Suprapubic skin (tissue), 4 donors: ENCODE measurements around the gene RXRA. TPM values are rescaled to one million over a fixed set of nuclear protein-coding genes. Genes with fewer than 3 reads are reported as not detected.

ENCODE experiments used
- DNase-seq, 2 donors: peaks; one replicate each; pipeline ENCODE4 v3.0.0-alpha.2; 2019; ENCODE audit warnings: low spot score in 2 of 2
- H3K27ac ChIP-seq: fragments of 200-600 bp; sonication (generic); one replicate; pipeline ENCODE4 v1.5.1; 2019
- H3K27me3 ChIP-seq: fragments of 200-600 bp; sonication (generic); one replicate; pipeline ENCODE4 v1.5.1; 2019
- H3K36me3 ChIP-seq: fragments of 200-600 bp; sonication (generic); one replicate; pipeline ENCODE4 v1.5.1; 2019
- H3K4me1 ChIP-seq: fragments of 200-600 bp; sonication (generic); one replicate; pipeline ENCODE4 v1.5.1; 2019
- H3K4me3 ChIP-seq: fragments of 200-600 bp; sonication (generic); one replicate; pipeline ENCODE4 v1.5.1; 2019; ENCODE audit warnings: mild to moderate bottlenecking
- H3K9me3 ChIP-seq: fragments of 200-600 bp; sonication (generic); one replicate; pipeline ENCODE4 v1.5.1; 2019
- EP300 ChIP-seq: sonication (generic); formaldehyde crosslinking; IDR thresholded peaks from one replicate; pipeline ENCODE4 v1.6.1; 2017; ENCODE audit warnings: antibody characterized with exemption
- POLR2A ChIP-seq, 2 donors: fragments of 450-650 bp; IDR thresholded peaks; one replicate each; pipeline ENCODE4 v1.6.1; 2017; ENCODE audit warnings: antibody characterized with exemption in 2 of 2, mild to moderate bottlenecking in 2 of 2, moderate library complexity in 2 of 2
- POLR2AphosphoS5 ChIP-seq, 3 donors: sonication (generic); formaldehyde crosslinking; IDR thresholded peaks; one replicate each; pipeline ENCODE4 v1.6.1; 2017; ENCODE audit warnings: antibody characterized with exemption in 3 of 3
- WGBS: methylation state at CpG from one replicate; pipeline ENCODE4 v1.1.5; 2018; 5-methylcytosine and 5-hydroxymethylcytosine counted together
- total RNA-seq, 4 donors: library from RNA; depleted of rRNA; stranded (reverse); fragments of >200 nt; gene quantifications; one replicate each; pipeline ENCODE4 v1.1.0, GENCODE V29; 2016
- TF ChIP-seq, protein P1 (sequence below), 2 donors: fragments of 200-600 bp in 1 of 2; fragments of 450-650 bp in 1 of 2; sonication (generic) in 1 of 2; IDR thresholded peaks; one replicate each; pipeline ENCODE4 v1.5.1; 2016 to 2019; ENCODE audit warnings: antibody characterized with exemption in 2 of 2, mild to moderate bottlenecking in 1 of 2, moderate library complexity in 1 of 2

The RXRA gene
- total RNA-seq, 4 donors from 2014 or later, result 165 to 240 (median 185) TPM

DNA sequence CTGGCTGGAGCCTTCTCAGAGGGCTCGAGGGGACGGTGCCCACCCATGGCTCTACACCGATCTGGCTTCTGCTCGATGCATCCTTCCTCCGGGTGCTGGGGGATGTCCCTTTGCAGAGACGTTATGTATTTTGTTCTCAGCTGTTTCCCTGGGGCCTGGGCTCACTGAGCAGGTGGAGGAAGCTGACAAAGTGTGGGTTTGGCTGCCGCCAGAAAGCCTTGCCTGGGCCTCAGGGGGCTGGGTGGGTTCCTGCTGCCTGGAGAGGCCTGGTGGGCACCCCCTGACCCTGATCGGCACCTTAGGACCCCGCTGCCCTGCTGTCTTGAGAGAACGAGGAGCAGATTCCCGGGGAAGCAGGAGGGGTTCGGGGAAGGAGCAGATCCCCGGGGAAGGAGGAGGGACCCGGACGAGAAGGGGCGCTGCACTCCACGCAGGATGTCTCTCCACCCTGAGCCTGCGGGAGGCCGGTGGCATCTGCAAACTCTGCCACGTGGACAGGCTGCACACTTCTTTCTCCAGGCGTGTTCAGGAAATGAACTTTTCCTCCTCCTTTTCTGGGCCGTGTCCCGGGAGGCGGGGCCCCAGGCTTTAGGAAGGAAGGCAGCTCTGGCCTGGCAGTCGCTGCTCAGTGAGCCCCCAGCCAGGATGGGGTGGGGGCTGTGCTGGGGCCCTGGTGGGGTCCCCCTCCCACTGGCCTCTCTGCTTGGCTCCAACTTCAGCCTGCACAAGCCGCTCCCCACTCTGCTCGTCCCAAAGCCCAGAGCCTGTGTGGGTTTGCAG, 148.9 kb downstream of the RXRA start:
- Histone ChIP-seq H3K9me3 (no peaks in the 10 kb centered on the region), H3K4me1 (peaks cover 15% of the 10 kb centered on the region), H3K27me3 (no peaks in the 10 kb centered on the region), H3K36me3 (no peaks in the 10 kb centered on the region), H3K4me3 (no peak overlapping the region), H3K27ac (peak overlapping the region; percentile 59)
- no peak for TF ChIP-seq POLR2A (IDR thresholded peaks at IDR 0.05)
- TF ChIP-seq, protein P1, sequence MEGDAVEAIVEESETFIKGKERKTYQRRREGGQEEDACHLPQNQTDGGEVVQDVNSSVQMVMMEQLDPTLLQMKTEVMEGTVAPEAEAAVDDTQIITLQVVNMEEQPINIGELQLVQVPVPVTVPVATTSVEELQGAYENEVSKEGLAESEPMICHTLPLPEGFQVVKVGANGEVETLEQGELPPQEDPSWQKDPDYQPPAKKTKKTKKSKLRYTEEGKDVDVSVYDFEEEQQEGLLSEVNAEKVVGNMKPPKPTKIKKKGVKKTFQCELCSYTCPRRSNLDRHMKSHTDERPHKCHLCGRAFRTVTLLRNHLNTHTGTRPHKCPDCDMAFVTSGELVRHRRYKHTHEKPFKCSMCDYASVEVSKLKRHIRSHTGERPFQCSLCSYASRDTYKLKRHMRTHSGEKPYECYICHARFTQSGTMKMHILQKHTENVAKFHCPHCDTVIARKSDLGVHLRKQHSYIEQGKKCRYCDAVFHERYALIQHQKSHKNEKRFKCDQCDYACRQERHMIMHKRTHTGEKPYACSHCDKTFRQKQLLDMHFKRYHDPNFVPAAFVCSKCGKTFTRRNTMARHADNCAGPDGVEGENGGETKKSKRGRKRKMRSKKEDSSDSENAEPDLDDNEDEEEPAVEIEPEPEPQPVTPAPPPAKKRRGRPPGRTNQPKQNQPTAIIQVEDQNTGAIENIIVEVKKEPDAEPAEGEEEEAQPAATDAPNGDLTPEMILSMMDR (IDR thresholded peaks at IDR 0.05), result no peak
- TF ChIP-seq POLR2AphosphoS5 (IDR thresholded peaks at IDR 0.05), result no peak
- TF ChIP-seq EP300, result no peak
- WGBS, result 18% methylated on average over 9 of the region's 27 CpGs
- peak in 1 of 2 donors; percentile 88 for DNase-seq

DNA sequence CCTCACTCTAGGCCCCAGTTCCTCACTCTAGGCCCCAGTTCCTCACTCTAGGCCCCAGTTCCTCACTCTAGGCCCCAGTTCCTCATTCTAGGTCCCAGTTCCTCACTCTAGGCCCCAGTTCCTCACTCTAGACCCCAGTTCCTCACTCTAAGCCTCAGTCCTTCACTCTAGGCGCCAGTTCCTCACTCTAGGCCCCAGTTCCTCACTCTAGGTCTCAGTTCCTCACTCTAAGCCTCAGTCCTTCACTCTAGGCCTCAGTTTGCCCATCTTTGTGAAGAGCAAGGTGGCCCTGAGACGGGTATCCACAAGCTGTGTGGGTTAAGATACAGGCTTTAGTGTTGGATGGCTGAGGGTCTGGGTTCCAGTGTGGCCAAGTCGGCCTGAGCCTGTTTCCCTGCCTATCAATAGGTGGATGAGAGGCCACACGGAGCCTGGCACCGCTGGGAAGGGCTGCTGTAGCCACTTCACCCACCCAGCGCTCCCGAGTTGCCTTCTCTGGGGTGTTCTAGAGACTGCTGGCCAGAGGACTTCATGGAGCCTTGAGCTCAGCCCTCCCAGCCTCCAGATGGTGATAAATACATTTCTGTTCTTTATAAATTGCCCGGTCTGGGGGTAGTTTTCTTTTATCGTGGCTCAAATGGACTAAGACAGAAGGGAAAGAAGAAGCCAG, 150.2 kb downstream of the RXRA start:
- TF ChIP-seq POLR2A (IDR thresholded peaks at IDR 0.05), result no peak
- TF ChIP-seq POLR2AphosphoS5 (IDR thresholded peaks at IDR 0.05), result no peak
- TF ChIP-seq, protein P1 (IDR thresholded peaks at IDR 0.05), result no peak
- no peak for TF ChIP-seq EP300
- Histone ChIP-seq H3K4me3 (no peak overlapping the region), H3K36me3 (no peaks in the 10 kb centered on the region), H3K27ac (no peak overlapping the region), H3K9me3 (no peaks in the 10 kb centered on the region), H3K27me3 (no peaks in the 10 kb centered on the region), H3K4me1 (peaks cover 15% of the 10 kb centered on the region)
- 91% methylated on average over 9 of the region's 9 CpGs for WGBS
- no peak for DNase-seq

DNA sequence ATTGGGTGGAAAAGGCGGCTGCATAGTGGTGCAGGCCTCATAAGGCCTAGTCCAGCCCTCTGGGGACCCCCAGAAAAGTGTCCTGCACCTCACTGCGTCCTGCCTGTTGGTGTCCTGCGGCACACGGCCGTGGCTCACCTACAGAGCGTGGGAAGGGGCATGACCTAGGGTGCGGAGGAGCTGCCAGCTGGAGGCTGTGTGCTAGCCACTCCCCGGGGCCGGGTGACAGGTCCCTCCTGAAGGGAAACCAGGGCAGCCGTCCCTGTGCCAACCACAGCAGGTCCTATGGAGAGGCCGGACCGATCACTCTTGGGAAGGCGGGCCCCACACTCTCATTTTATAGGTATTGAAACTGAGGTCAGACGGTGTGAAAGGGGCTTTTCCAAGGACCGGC, 150.7 kb downstream of the RXRA start:
- no peaks in the 10 kb centered on the region for H3K36me3 ChIP-seq
- peaks cover 15% of the 10 kb centered on the region for H3K4me1 ChIP-seq
- H3K9me3 ChIP-seq, result no peaks in the 10 kb centered on the region
- no peaks in the 10 kb centered on the region for H3K27me3 ChIP-seq
- WGBS, result 97% methylated on average over 12 of the region's 15 CpGs
- H3K27ac ChIP-seq, result no peak overlapping the region
- DNase-seq, result no peak
- H3K4me3 ChIP-seq, result no peak overlapping the region
- TF ChIP-seq EP300 (no peak), POLR2A (IDR thresholded peaks at IDR 0.05) (no peak), POLR2AphosphoS5 (IDR thresholded peaks at IDR 0.05) (no peak)
- TF ChIP-seq, protein P1 (IDR thresholded peaks at IDR 0.05), result no peak

DNA sequence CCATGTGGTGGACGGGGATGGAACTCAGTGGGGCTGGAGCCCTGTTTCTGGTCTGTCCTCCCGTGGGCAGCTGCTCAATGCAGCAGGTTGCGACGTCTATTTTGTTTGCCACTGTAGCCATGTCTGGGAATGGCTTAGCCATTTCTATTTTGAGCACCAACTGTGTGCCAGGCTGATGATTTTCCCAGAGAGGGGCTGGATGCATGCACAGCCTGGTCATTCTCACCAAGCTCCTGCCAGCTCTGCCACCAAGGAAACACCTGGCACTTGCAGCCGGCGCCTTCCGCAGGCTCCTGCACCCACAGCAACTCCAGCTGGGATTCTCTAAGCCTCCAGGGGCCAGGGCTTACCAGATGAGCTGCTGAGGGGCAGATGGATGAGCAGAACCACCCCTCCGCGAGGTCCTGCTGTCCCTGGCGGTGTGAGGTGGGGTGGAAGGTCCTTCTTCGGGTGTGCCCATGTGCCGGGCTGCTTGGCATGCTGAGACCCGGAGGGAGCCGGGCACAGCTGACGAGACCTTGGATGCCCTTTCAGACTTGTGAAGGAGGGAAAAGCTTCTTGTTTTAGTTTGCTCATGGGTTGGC, 151.2 kb downstream of the RXRA start:
- no peaks in the 10 kb centered on the region for H3K27me3 ChIP-seq
- no peak for TF ChIP-seq EP300
- TF ChIP-seq, protein P1 (IDR thresholded peaks at IDR 0.05), result no peak
- TF ChIP-seq POLR2AphosphoS5 (IDR thresholded peaks at IDR 0.05), result no peak
- TF ChIP-seq POLR2A (IDR thresholded peaks at IDR 0.05), result no peak
- DNase-seq, result no peak
- H3K4me1 ChIP-seq, result peaks cover 15% of the 10 kb centered on the region
- H3K4me3 ChIP-seq, result no peak overlapping the region
- no peak overlapping the region for H3K27ac ChIP-seq
- WGBS, result 90% methylated on average over 11 of the region's 15 CpGs
- no peaks in the 10 kb centered on the region for H3K36me3 ChIP-seq
- H3K9me3 ChIP-seq, result no peaks in the 10 kb centered on the region

DNA sequence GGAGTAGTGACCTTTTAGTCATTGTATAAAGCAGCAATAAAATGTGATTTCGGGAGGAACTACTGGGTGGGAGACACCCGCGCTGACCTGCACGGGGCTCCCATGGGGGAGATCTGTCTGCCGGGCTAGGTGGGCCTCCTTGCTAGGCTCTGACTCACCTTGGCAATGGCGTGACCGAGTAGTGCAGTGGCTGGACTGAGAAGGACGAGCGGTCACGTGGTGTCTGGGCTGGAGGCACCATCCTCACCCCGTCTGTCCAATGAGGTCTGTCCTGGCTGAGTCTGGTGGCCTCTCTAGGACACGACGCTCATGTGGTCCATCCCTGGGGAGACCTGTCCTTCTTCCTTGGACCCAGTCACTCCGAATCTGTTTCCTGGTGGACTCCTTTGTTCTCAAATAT, 151.7 kb downstream of the RXRA start:
- Histone ChIP-seq H3K4me3 (no peak overlapping the region), H3K36me3 (no peaks in the 10 kb centered on the region), H3K27me3 (no peaks in the 10 kb centered on the region), H3K4me1 (peaks cover 15% of the 10 kb centered on the region), H3K27ac (no peak overlapping the region), H3K9me3 (no peaks in the 10 kb centered on the region)
- DNase-seq, result no peak
- no peak for TF ChIP-seq EP300
- no peak for TF ChIP-seq POLR2A (IDR thresholded peaks at IDR 0.05)
- no peak for TF ChIP-seq POLR2AphosphoS5 (IDR thresholded peaks at IDR 0.05)
- TF ChIP-seq, protein P1 (IDR thresholded peaks at IDR 0.05), result no peak
- WGBS, result 86% methylated on average over 13 of the region's 14 CpGs
